SK-N-SH (cell line): Measurements from ENCODE around the gene DKC1. TPM values are rescaled to one million over a fixed set of nuclear protein-coding genes. Genes with fewer than 3 reads are reported as not detected.

Source experiments
- CTCF ChIA-PET: fragments of 300-600, 350-600 bp; formaldehyde crosslinking; extraction: SDS; loops from one replicate; lab custom pipeline; 2021; lab: Yijun Ruan, JAX
- POLR2A ChIA-PET: fragments of 350-600 bp; sonication (Branson Sonifier 250); formaldehyde crosslinking; extraction: SDS; loops from one replicate; lab custom pipeline; 2020; ENCODE audit warnings: antibody characterized with exemption, inconsistent platforms; lab: Yijun Ruan, JAX
- DNase-seq: peaks from one replicate; pipeline ENCODE4 v3.0.0; 2012
- H2AFZ ChIP-seq: fragments of 200-600 bp; sonication (generic); 2 replicates; pipeline ENCODE4 v1.8.1; 2016; ENCODE audit warnings: antibody characterized with exemption, mild to moderate bottlenecking, low read depth
- H3F3A ChIP-seq: fragments of 200-600 bp; sonication (generic); replicated peaks from 2 replicates; pipeline ENCODE3; 2016; ENCODE audit warnings: antibody characterized with exemption, mild to moderate bottlenecking; ENCODE audit not compliant: insufficient read depth
- H3K27ac ChIP-seq, 2 experiments: fragments of 200-500 bp in 1 of 2; fragments of 200-600 bp in 1 of 2; sonication (Bioruptor generic) in 1 of 2; sonication (generic), shearing (Covaris generic) in 1 of 2; 2 replicates each; pipeline versions ENCODE4 v1.5.1 to v1.6.1; 2014 to 2016; ENCODE audit warnings: low read depth in 2 of 2, inconsistent platforms in 1 of 2, low read length in 1 of 2, mild to moderate bottlenecking in 1 of 2, mixed read lengths in 1 of 2
- H3K27me3 ChIP-seq: fragments of 200-600 bp; sonication (generic), shearing (Covaris generic); 2 replicates; pipeline ENCODE4 v1.6.1; 2016; ENCODE audit warnings: mixed run types; ENCODE audit not compliant: insufficient read depth
- H3K36me3 ChIP-seq, 2 experiments: fragments of 200-500 bp in 1 of 2; fragments of 200-600 bp in 1 of 2; sonication (Bioruptor generic) in 1 of 2; sonication (generic) in 1 of 2; replicated peaks in 1 of 2; 2 replicates each; pipeline versions ENCODE3 to v1.5.1; 2014 to 2016; ENCODE audit warnings: low read length in 1 of 2, mild to moderate bottlenecking in 1 of 2; ENCODE audit not compliant: insufficient read depth in 2 of 2, control insufficient read depth in 1 of 2
- H3K4me1 ChIP-seq, 2 experiments: fragments of 200-500 bp in 1 of 2; fragments of 200-600 bp in 1 of 2; sonication (Bioruptor generic) in 1 of 2; sonication (generic), shearing (Covaris generic) in 1 of 2; 2 replicates each; pipeline versions ENCODE4 v1.5.1 to v1.6.1; 2014 to 2016; ENCODE audit warnings: low read depth in 1 of 2, low read length in 1 of 2, mixed run types in 1 of 2; ENCODE audit not compliant: insufficient read depth in 2 of 2, control insufficient read depth in 1 of 2
- H3K4me2 ChIP-seq: fragments of 200-600 bp; sonication (generic), shearing (Covaris generic); 2 replicates; pipeline ENCODE4 v1.6.1; 2017; ENCODE audit warnings: mixed run types
- H3K4me3 ChIP-seq, 2 experiments: fragments of 200-500 bp in 1 of 2; fragments of 200-600 bp in 1 of 2; sonication (Bioruptor generic) in 1 of 2; sonication (generic), shearing (Covaris generic) in 1 of 2; 2 replicates each; pipeline versions ENCODE4 v1.5.1 to v1.8.1; 2014 to 2016; ENCODE audit warnings: low read depth in 2 of 2, inconsistent platforms in 1 of 2, low read length in 1 of 2, mild to moderate bottlenecking in 1 of 2, mixed read lengths in 1 of 2, moderate library complexity in 1 of 2
- H3K79me2 ChIP-seq: fragments of 200-600 bp; sonication (generic); 2 replicates; pipeline ENCODE4 v1.8.1; 2017; ENCODE audit warnings: mild to moderate bottlenecking; ENCODE audit not compliant: insufficient read depth
- H3K9ac ChIP-seq: fragments of 200-600 bp; sonication (generic); 2 replicates; pipeline ENCODE4 v1.6.1; 2017; ENCODE audit warnings: mixed run types
- H3K9me2 ChIP-seq: fragments of 200-600 bp; sonication (generic); 2 replicates; pipeline ENCODE4 v1.6.1; 2017; ENCODE audit warnings: mixed run types
- H3K9me3 ChIP-seq: fragments of 200-600 bp; sonication (generic); 2 replicates; pipeline ENCODE4 v1.6.1; 2017; ENCODE audit warnings: mixed run types, mild to moderate bottlenecking, moderate library complexity
- H4K20me1 ChIP-seq: fragments of 200-600 bp; sonication (generic); 2 replicates; pipeline ENCODE4 v1.6.1; 2017; ENCODE audit warnings: mild to moderate bottlenecking, mixed run types; ENCODE audit not compliant: insufficient read depth
- CHD2 ChIP-seq: fragments of 150-350 bp; IDR thresholded peaks from 2 replicates; pipeline ENCODE4 v1.6.1; 2018; ENCODE audit warnings: low read length; ENCODE audit not compliant: partially characterized antibody
- EP300 ChIP-seq, 2 experiments: IDR thresholded peaks; 2 replicates each; pipeline versions ENCODE4 v1.4.0 to v1.6.1; 2012; ENCODE audit warnings: borderline replicate concordance in 1 of 2, low read depth in 1 of 2, low read length in 1 of 2
- EZH2phosphoT487 ChIP-seq: fragments of 200-600 bp; sonication (generic); IDR thresholded peaks from 2 replicates; pipeline ENCODE4 v1.6.1; 2017; ENCODE audit warnings: low read depth, mixed run types, mild to moderate bottlenecking, antibody characterized with exemption, moderate library complexity, borderline replicate concordance
- GABPA ChIP-seq: IDR thresholded peaks from 2 replicates; pipeline ENCODE4 v1.4.0; 2012; ENCODE audit warnings: low read depth, mild to moderate bottlenecking
- JUND ChIP-seq: IDR thresholded peaks from 2 replicates; pipeline ENCODE4 v1.4.0; 2012
- MXI1 ChIP-seq: IDR thresholded peaks from 2 replicates; pipeline ENCODE4 v1.6.1; 2012; ENCODE audit warnings: mild to moderate bottlenecking, low read depth, low read length, improper control_type of control experiment
- NFIC ChIP-seq: IDR thresholded peaks from 2 replicates; pipeline ENCODE4 v1.4.0; 2012; ENCODE audit warnings: borderline replicate concordance
- RAD21 ChIP-seq: IDR thresholded peaks from 2 replicates; pipeline ENCODE4 v1.6.1; 2012; ENCODE audit warnings: mild to moderate bottlenecking, low read length
- RCOR1 ChIP-seq: fragments of 150-350 bp; IDR thresholded peaks from 2 replicates; pipeline ENCODE4 v1.6.1; 2017; ENCODE audit warnings: antibody characterized with exemption, low read length
- RXRA ChIP-seq: IDR thresholded peaks from 2 replicates; pipeline ENCODE4 v1.4.0; 2012; ENCODE audit warnings: low read depth, mild to moderate bottlenecking, borderline replicate concordance
- SIN3A ChIP-seq: IDR thresholded peaks from 2 replicates; pipeline ENCODE4 v1.6.1; 2012; ENCODE audit warnings: low read depth, mild to moderate bottlenecking, low read length, moderate library complexity, borderline replicate concordance
- SMC3 ChIP-seq: IDR thresholded peaks from 2 replicates; pipeline ENCODE4 v1.6.1; 2012; ENCODE audit warnings: low read depth, low read length, improper control_type of control experiment
- TAF1 ChIP-seq: IDR thresholded peaks from 2 replicates; pipeline ENCODE4 v1.6.1; 2012; ENCODE audit warnings: low read depth, mild to moderate bottlenecking, low read length, moderate library complexity, borderline replicate concordance
- TEAD4 ChIP-seq: IDR thresholded peaks from 2 replicates; pipeline ENCODE4 v1.4.0; 2012; ENCODE audit warnings: mild to moderate bottlenecking, borderline replicate concordance; ENCODE audit not compliant: insufficient read depth
- WGBS: methylation state at CpG from one replicate; pipeline ENCODE4 v1.1.6; 2017; ENCODE audit warnings: low lambda C conversion rate; 5-methylcytosine and 5-hydroxymethylcytosine counted together
- polyA plus RNA-seq, 3 experiments: library from polyadenylated mRNA; depleted of rRNA; stranded (reverse); fragments of >200 nt; gene quantifications; 2 replicates each; pipeline ENCODE4 v1.2.3, GENCODE V29; 2012
- TF ChIP-seq, protein P1 (sequence below): IDR thresholded peaks from 2 replicates; pipeline ENCODE4 v1.6.1; 2012; ENCODE audit warnings: mild to moderate bottlenecking, low read depth, low read length, moderate library complexity
- TF ChIP-seq, protein P2 (sequence below): IDR thresholded peaks from 2 replicates; pipeline ENCODE4; 2012
- TF ChIP-seq, protein P3 (sequence below): IDR thresholded peaks from 2 replicates; pipeline ENCODE4 v1.4.0; 2012; ENCODE audit warnings: low read depth, borderline replicate concordance
- TF ChIP-seq, protein P4 (sequence below): IDR thresholded peaks from 2 replicates; pipeline ENCODE4 v1.4.0; 2012; ENCODE audit warnings: low read depth, borderline replicate concordance
- TF ChIP-seq, protein P5 (sequence below): fragments of 150-350 bp; IDR thresholded peaks from 2 replicates; pipeline ENCODE4 v1.6.1; 2017; ENCODE audit warnings: antibody characterized with exemption, low read length, low read depth, borderline replicate concordance

The DKC1 gene
- polyA plus RNA-seq, 1 of the 3 experiments (the other 2 are of a cell fraction), result 53.0 TPM

DNA sequence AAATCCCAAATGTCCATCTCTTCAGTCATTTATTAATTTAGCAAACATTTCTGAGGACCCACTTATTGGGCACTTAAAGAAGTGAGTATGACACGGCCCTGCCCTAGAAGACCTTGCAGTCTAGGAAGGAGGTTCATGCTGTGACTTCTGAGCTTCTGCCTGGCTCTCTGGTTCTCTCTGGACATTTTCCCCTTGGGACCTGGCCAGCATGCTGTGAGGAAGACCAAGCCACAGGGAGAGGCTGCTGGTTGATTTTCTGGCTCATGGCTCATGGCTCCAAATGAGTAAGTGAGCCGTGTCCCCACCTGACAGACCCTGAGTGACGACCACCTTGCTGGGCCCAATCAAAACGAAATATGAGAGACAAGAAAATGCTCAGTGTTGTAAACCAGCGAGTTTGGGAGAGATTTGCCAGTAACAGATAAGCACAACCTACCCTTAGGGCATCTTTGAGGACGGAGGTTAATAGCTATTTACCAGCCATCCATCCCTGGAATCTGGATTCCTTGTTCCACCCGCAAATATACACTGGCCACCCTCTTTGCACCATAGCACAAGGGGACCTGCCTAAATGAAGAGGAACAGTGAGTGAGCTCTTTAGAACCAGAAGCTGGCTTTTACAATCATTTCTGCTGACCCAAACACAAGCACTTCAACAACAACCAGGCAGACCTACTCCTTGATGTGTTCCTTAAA lies 41.7 kb downstream of the DKC1 start:
- ChIA-PET POLR2A (interaction anchor here (1.7 kb wide), 1 partner anchor 42 kb away, joined by 5 read pairs; the partner anchor contains the start of gene DKC1), CTCF (interaction anchor here (0.7 kb wide), 1 partner anchor 55 kb away, joined by 3 read pairs; no protein-coding TSS in a partner anchor)
- no peaks in the 10 kb centered on the region for H3K9me3 ChIP-seq
- peak overlapping the region; percentile 52; the same call in 1 of the 2 replicates for H3K9ac ChIP-seq
- H3K79me2 ChIP-seq, result no peaks in the 10 kb centered on the region
- peak overlapping the region; percentile 68 for H3K4me2 ChIP-seq
- H3K4me1 ChIP-seq, result peaks cover 4 to 7% of the 10 kb centered on the region in 2 experiments; a peak in 1 of 4 replicates
- no peaks in the 10 kb centered on the region for H4K20me1 ChIP-seq
- no peaks in the 10 kb centered on the region for H3K27me3 ChIP-seq
- DNase-seq, result peak; percentile 44
- TF ChIP-seq, protein P1, sequence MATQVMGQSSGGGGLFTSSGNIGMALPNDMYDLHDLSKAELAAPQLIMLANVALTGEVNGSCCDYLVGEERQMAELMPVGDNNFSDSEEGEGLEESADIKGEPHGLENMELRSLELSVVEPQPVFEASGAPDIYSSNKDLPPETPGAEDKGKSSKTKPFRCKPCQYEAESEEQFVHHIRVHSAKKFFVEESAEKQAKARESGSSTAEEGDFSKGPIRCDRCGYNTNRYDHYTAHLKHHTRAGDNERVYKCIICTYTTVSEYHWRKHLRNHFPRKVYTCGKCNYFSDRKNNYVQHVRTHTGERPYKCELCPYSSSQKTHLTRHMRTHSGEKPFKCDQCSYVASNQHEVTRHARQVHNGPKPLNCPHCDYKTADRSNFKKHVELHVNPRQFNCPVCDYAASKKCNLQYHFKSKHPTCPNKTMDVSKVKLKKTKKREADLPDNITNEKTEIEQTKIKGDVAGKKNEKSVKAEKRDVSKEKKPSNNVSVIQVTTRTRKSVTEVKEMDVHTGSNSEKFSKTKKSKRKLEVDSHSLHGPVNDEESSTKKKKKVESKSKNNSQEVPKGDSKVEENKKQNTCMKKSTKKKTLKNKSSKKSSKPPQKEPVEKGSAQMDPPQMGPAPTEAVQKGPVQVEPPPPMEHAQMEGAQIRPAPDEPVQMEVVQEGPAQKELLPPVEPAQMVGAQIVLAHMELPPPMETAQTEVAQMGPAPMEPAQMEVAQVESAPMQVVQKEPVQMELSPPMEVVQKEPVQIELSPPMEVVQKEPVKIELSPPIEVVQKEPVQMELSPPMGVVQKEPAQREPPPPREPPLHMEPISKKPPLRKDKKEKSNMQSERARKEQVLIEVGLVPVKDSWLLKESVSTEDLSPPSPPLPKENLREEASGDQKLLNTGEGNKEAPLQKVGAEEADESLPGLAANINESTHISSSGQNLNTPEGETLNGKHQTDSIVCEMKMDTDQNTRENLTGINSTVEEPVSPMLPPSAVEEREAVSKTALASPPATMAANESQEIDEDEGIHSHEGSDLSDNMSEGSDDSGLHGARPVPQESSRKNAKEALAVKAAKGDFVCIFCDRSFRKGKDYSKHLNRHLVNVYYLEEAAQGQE, result no peak
- TF ChIP-seq EP300 (IDR thresholded peaks at IDR 0.05; ENCODE audit: borderline replicate concordance in 1 of 2, low read depth in 1 of 2, low read length in 1 of 2), result no peak
- TF ChIP-seq SIN3A, result no peak
- TF ChIP-seq MXI1, result no peak
- TF ChIP-seq EZH2phosphoT487, result no peak
- TF ChIP-seq, protein P2, sequence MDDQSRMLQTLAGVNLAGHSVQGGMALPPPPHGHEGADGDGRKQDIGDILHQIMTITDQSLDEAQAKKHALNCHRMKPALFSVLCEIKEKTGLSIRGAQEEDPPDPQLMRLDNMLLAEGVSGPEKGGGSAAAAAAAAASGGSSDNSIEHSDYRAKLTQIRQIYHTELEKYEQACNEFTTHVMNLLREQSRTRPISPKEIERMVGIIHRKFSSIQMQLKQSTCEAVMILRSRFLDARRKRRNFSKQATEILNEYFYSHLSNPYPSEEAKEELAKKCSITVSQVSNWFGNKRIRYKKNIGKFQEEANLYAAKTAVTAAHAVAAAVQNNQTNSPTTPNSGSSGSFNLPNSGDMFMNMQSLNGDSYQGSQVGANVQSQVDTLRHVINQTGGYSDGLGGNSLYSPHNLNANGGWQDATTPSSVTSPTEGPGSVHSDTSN, result no peak
- TF ChIP-seq JUND, result no peak
- no peak for TF ChIP-seq RAD21
- TF ChIP-seq GABPA, result no peak
- no peak for TF ChIP-seq CHD2
- no peak for TF ChIP-seq RXRA
- no peak for TF ChIP-seq TEAD4
- TF ChIP-seq SMC3, result no peak
- no peak for TF ChIP-seq TAF1
- TF ChIP-seq NFIC, result no peak
- TF ChIP-seq, protein P3, sequence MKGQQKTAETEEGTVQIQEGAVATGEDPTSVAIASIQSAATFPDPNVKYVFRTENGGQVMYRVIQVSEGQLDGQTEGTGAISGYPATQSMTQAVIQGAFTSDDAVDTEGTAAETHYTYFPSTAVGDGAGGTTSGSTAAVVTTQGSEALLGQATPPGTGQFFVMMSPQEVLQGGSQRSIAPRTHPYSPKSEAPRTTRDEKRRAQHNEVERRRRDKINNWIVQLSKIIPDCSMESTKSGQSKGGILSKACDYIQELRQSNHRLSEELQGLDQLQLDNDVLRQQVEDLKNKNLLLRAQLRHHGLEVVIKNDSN, result no peak
- TF ChIP-seq, protein P4, sequence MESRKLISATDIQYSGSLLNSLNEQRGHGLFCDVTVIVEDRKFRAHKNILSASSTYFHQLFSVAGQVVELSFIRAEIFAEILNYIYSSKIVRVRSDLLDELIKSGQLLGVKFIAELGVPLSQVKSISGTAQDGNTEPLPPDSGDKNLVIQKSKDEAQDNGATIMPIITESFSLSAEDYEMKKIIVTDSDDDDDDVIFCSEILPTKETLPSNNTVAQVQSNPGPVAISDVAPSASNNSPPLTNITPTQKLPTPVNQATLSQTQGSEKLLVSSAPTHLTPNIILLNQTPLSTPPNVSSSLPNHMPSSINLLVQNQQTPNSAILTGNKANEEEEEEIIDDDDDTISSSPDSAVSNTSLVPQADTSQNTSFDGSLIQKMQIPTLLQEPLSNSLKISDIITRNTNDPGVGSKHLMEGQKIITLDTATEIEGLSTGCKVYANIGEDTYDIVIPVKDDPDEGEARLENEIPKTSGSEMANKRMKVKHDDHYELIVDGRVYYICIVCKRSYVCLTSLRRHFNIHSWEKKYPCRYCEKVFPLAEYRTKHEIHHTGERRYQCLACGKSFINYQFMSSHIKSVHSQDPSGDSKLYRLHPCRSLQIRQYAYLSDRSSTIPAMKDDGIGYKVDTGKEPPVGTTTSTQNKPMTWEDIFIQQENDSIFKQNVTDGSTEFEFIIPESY, result no peak
- no peak for TF ChIP-seq RCOR1
- TF ChIP-seq, protein P5, sequence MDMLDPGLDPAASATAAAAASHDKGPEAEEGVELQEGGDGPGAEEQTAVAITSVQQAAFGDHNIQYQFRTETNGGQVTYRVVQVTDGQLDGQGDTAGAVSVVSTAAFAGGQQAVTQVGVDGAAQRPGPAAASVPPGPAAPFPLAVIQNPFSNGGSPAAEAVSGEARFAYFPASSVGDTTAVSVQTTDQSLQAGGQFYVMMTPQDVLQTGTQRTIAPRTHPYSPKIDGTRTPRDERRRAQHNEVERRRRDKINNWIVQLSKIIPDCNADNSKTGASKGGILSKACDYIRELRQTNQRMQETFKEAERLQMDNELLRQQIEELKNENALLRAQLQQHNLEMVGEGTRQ, result no peak
- H2AFZ ChIP-seq, result peak overlapping the region; percentile 74
- H3K27ac ChIP-seq, result no peak overlapping the region; a peak in 1 of 4 replicates
- no peaks in the 10 kb centered on the region for H3K36me3 ChIP-seq
- 15% methylated on average over 7 of the region's 7 CpGs for WGBS
- H3F3A ChIP-seq, result no peaks in the 10 kb centered on the region
- no peaks in the 10 kb centered on the region for H3K9me2 ChIP-seq
- peak overlapping the region; percentile 62 to 63 for H3K4me3 ChIP-seq
